ENCODE data around the gene TBC1D22A. TPM values are rescaled to one million over a fixed set of nuclear protein-coding genes. Genes with fewer than 3 reads are reported as not detected.

Gene TBC1D22A
- total and polyA plus RNA-seq, 2 donors = 11.8 to 25.7 TPM

GRCh38 chr22:46864314-46865051, 102.0 kb downstream of the TBC1D22A start:
- DNase-seq (ENCODE audit: low read depth in 6 of 9, low spot score in 9 of 9) = no peak
- 98% methylated on average over 10 of the region's 10 CpGs for WGBS

GRCh38 chr22:46865052-46865434, 102.6 kb downstream of the TBC1D22A start:
- no peak overlapping the region for H3K4me3 ChIP-seq (ENCODE audit: low read length in 2 of 2)
- no peaks in the 10 kb centered on the region for H3K4me1 ChIP-seq (ENCODE audit: control insufficient read depth in 2 of 2, insufficient read depth in 2 of 2, low read length in 2 of 2)
- H3K36me3 ChIP-seq (ENCODE audit: control insufficient read depth in 2 of 2, insufficient read depth in 2 of 2, low read length in 1 of 2) = peaks cover 2 to 12% of the 10 kb centered on the region in 2 donors
- H3K9me3 ChIP-seq (ENCODE audit: control insufficient read depth in 2 of 2, insufficient read depth in 1 of 2, low read length in 1 of 2) = no peaks in the 10 kb centered on the region
- no peaks in the 10 kb centered on the region for H3K27me3 ChIP-seq (ENCODE audit: control insufficient read depth in 2 of 2, insufficient read depth in 1 of 2, low read length in 1 of 2)
- WGBS = over 99% methylated on average over 3 of the region's 3 CpGs
- no peak overlapping the region for H3K27ac ChIP-seq (ENCODE audit: low read depth in 1 of 2, low read length in 1 of 2)
- DNase-seq (ENCODE audit: low read depth in 6 of 9, low spot score in 9 of 9) = no peak

More at GRCh38 chr22:46864314-46865051, 102.0 kb downstream of the TBC1D22A start:
- H3K9me3 ChIP-seq (ENCODE audit: control insufficient read depth in 2 of 2, insufficient read depth in 1 of 2, low read length in 1 of 2) = no peaks in the 10 kb centered on the region
- H3K36me3 ChIP-seq (ENCODE audit: control insufficient read depth in 2 of 2, insufficient read depth in 2 of 2, low read length in 1 of 2) = peaks cover 2 to 12% of the 10 kb centered on the region in 2 donors
- H3K4me3 ChIP-seq (ENCODE audit: low read length in 2 of 2) = no peak overlapping the region
- H3K27ac ChIP-seq (ENCODE audit: low read depth in 1 of 2, low read length in 1 of 2) = no peak overlapping the region
- no peaks in the 10 kb centered on the region for H3K27me3 ChIP-seq (ENCODE audit: control insufficient read depth in 2 of 2, insufficient read depth in 1 of 2, low read length in 1 of 2)
- no peaks in the 10 kb centered on the region for H3K4me1 ChIP-seq (ENCODE audit: control insufficient read depth in 2 of 2, insufficient read depth in 2 of 2, low read length in 2 of 2)

DNA sequence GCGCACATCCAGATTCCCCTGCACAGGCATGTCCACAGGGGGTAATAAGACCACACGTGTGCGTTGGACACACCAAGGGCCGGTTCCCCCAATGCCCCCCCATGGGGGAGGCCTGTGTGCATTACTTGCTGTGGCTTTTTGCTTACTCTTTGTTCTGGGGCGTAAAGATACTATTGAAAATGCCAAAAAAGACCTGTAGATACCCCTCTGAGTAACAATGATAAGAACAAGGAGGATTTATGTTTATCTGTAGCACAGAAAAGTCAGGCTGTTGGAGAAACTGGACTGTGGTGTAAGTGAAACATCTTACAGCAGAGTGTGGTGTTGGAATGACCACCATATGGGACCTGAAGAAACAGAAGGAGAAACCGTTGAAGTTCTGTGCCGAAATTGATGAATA, 103.2 kb downstream of the TBC1D22A start:
- Histone ChIP-seq H3K27ac (ENCODE audit: low read depth in 1 of 2, low read length in 1 of 2) (no peak overlapping the region), H3K27me3 (ENCODE audit: control insufficient read depth in 2 of 2, insufficient read depth in 1 of 2, low read length in 1 of 2) (no peaks in the 10 kb centered on the region), H3K36me3 (ENCODE audit: control insufficient read depth in 2 of 2, insufficient read depth in 2 of 2, low read length in 1 of 2) (peaks cover 2 to 12% of the 10 kb centered on the region in 2 donors), H3K4me1 (ENCODE audit: control insufficient read depth in 2 of 2, insufficient read depth in 2 of 2, low read length in 2 of 2) (no peaks in the 10 kb centered on the region), H3K4me3 (ENCODE audit: low read length in 2 of 2) (no peak overlapping the region), H3K9me3 (ENCODE audit: control insufficient read depth in 2 of 2, insufficient read depth in 1 of 2, low read length in 1 of 2) (no peaks in the 10 kb centered on the region)
- 98% methylated on average over 7 of the region's 7 CpGs for WGBS
- no peak for DNase-seq (ENCODE audit: low read depth in 6 of 9, low spot score in 9 of 9)

DNA sequence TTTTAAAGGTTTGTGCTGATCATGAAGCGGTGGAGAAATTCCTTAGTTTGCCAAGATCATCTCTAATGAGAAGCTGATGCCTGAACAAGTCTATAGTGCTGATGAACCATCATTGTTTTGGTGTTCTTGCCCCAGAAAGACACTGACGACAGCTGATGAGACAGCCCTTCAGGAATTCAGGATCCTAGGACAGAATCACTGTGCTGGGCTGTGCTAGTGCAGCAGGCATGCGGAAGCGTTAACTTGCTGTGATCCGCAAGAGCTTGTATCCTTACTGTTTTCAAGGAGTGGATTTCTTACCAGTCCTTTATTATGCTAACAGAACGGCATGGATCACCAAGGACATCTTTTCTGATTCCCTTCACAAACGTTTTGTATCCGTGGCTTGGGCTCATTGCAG, 104.1 kb downstream of the TBC1D22A start:
- Histone ChIP-seq H3K4me1 (ENCODE audit: control insufficient read depth in 2 of 2, insufficient read depth in 2 of 2, low read length in 2 of 2) (no peaks in the 10 kb centered on the region), H3K9me3 (ENCODE audit: control insufficient read depth in 2 of 2, insufficient read depth in 1 of 2, low read length in 1 of 2) (no peaks in the 10 kb centered on the region), H3K4me3 (ENCODE audit: low read length in 2 of 2) (no peak overlapping the region), H3K36me3 (ENCODE audit: control insufficient read depth in 2 of 2, insufficient read depth in 2 of 2, low read length in 1 of 2) (peaks cover 2 to 12% of the 10 kb centered on the region in 2 donors), H3K27me3 (ENCODE audit: control insufficient read depth in 2 of 2, insufficient read depth in 1 of 2, low read length in 1 of 2) (no peaks in the 10 kb centered on the region), H3K27ac (ENCODE audit: low read depth in 1 of 2, low read length in 1 of 2) (no peak overlapping the region)
- WGBS = 97% methylated on average over 8 of the region's 8 CpGs
- no peak for DNase-seq (ENCODE audit: low read depth in 6 of 9, low spot score in 9 of 9)

DNA sequence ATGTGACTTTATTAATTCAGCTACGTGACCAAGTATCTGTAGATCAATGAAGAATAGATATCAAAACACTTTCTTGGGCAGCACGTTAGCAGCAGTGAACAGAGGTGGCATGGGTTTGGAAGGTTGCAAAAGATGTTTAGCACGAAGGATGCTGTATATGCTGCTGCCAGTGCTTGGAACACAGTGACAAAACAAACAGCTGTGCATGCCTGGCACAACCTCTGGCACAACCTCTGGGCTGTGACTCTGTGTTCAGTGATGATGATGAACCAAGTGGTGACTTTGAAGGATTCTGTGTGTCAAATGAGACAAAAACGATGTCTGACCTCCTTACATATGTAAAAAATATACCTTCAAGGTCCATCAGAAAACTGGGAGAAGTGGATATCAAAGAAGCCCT, 104.7 kb downstream of the TBC1D22A start:
- Histone ChIP-seq H3K4me3 (ENCODE audit: low read length in 2 of 2) (no peak overlapping the region), H3K36me3 (ENCODE audit: control insufficient read depth in 2 of 2, insufficient read depth in 2 of 2, low read length in 1 of 2) (peaks cover 2 to 12% of the 10 kb centered on the region in 2 donors), H3K27ac (ENCODE audit: low read depth in 1 of 2, low read length in 1 of 2) (no peak overlapping the region), H3K9me3 (ENCODE audit: control insufficient read depth in 2 of 2, insufficient read depth in 1 of 2, low read length in 1 of 2) (no peaks in the 10 kb centered on the region), H3K27me3 (ENCODE audit: control insufficient read depth in 2 of 2, insufficient read depth in 1 of 2, low read length in 1 of 2) (no peaks in the 10 kb centered on the region), H3K4me1 (ENCODE audit: control insufficient read depth in 2 of 2, insufficient read depth in 2 of 2, low read length in 2 of 2) (no peaks in the 10 kb centered on the region)
- 97% methylated on average over 4 of the region's 4 CpGs for WGBS
- no peak for DNase-seq (ENCODE audit: low read depth in 6 of 9, low spot score in 9 of 9)

- no peak overlapping the region for H3K27ac ChIP-seq (ENCODE audit: low read depth in 1 of 2, low read length in 1 of 2)
- no peaks in the 10 kb centered on the region for H3K4me1 ChIP-seq (ENCODE audit: control insufficient read depth in 2 of 2, insufficient read depth in 2 of 2, low read length in 2 of 2)
- 97% methylated on average over 5 of the region's 5 CpGs for WGBS
- peaks cover 2 to 5% of the 10 kb centered on the region in 2 donors for H3K36me3 ChIP-seq (ENCODE audit: control insufficient read depth in 2 of 2, insufficient read depth in 2 of 2, low read length in 1 of 2)
- no peaks in the 10 kb centered on the region for H3K9me3 ChIP-seq (ENCODE audit: control insufficient read depth in 2 of 2, insufficient read depth in 1 of 2, low read length in 1 of 2)
- H3K27me3 ChIP-seq (ENCODE audit: control insufficient read depth in 2 of 2, insufficient read depth in 1 of 2, low read length in 1 of 2) = no peaks in the 10 kb centered on the region
- DNase-seq (ENCODE audit: low read depth in 6 of 9, low spot score in 9 of 9) = no peak
- H3K4me3 ChIP-seq (ENCODE audit: low read length in 2 of 2) = no peak overlapping the region
Observed at GRCh38 chr22:46869329-46869728, 106.9 kb downstream of the TBC1D22A start.

DNA sequence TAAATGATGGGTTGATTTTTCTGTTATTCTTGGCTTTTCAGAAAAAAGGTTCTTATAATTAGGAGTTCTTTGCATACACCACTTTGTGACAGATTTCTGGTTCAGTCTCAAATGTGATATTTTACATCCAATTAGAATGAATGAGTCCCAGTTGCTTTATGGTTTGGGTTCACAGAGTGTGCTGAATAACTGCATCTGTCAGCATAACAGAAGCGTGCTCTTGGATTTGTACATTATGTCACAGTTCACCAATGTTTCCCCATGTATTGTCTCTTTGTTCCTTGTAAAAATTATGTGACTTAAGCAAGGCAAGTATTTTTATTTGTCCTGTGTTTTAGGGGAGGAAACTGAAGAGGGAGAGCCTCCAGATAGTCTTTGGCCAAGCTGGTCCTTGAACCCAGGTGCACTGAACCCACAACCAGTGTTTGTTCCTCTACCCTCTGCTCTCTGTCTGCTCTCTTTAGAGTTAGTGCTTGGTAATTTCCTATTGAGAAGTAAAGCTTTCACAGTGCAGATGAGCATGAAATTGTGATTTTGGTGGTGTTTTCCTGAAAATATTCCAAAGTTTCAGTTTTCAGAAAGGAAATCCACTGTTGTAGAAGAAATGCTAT, 107.5 kb downstream of the TBC1D22A start:
- 97% methylated on average over 1 of the region's 1 CpG for WGBS
- Histone ChIP-seq H3K4me3 (ENCODE audit: low read length in 2 of 2) (no peak overlapping the region), H3K27ac (ENCODE audit: low read depth in 1 of 2, low read length in 1 of 2) (no peak overlapping the region), H3K27me3 (ENCODE audit: control insufficient read depth in 2 of 2, insufficient read depth in 1 of 2, low read length in 1 of 2) (no peaks in the 10 kb centered on the region), H3K36me3 (ENCODE audit: control insufficient read depth in 2 of 2, insufficient read depth in 2 of 2, low read length in 1 of 2) (peaks cover 0 to 2% of the 10 kb centered on the region in 2 donors), H3K4me1 (ENCODE audit: control insufficient read depth in 2 of 2, insufficient read depth in 2 of 2, low read length in 2 of 2) (no peaks in the 10 kb centered on the region), H3K9me3 (ENCODE audit: control insufficient read depth in 2 of 2, insufficient read depth in 1 of 2, low read length in 1 of 2) (no peaks in the 10 kb centered on the region)
- DNase-seq (ENCODE audit: low read depth in 6 of 9, low spot score in 9 of 9) = no peak

GRCh38 chr22:46871826-46872225, 109.4 kb downstream of the TBC1D22A start:
- no peaks in the 10 kb centered on the region for H3K4me1 ChIP-seq (ENCODE audit: control insufficient read depth in 2 of 2, insufficient read depth in 2 of 2, low read length in 2 of 2)
- H3K9me3 ChIP-seq (ENCODE audit: control insufficient read depth in 2 of 2, insufficient read depth in 1 of 2, low read length in 1 of 2) = no peaks in the 10 kb centered on the region
- no peak overlapping the region for H3K27ac ChIP-seq (ENCODE audit: low read depth in 1 of 2, low read length in 1 of 2)
- 97% methylated on average over 2 of the region's 2 CpGs for WGBS
- H3K27me3 ChIP-seq (ENCODE audit: control insufficient read depth in 2 of 2, insufficient read depth in 1 of 2, low read length in 1 of 2) = no peaks in the 10 kb centered on the region
- no peaks in the 10 kb centered on the region for H3K36me3 ChIP-seq (ENCODE audit: control insufficient read depth in 2 of 2, insufficient read depth in 2 of 2, low read length in 1 of 2)
- DNase-seq (ENCODE audit: low read depth in 6 of 9, low spot score in 9 of 9) = no peak
- no peak overlapping the region for H3K4me3 ChIP-seq (ENCODE audit: low read length in 2 of 2)

DNA sequence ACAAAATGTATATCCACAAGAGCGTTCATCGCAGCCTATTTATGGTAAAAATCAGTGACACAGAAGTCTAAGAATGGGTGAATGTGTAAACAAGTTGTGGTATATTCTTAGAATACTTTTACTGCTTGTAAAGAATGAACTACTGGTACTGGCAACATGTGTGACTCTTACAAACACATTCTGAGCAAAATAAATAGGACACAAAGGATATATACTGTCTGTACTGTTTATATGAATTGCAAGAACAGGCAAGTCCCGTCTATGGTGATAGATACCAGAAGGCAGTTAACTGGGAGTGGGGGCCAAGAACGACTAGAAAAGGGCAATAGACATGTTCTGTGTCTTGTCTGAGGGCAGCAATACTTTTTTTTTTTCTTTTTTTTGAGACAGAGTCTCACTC, 112.6 kb downstream of the TBC1D22A start:
- no peak overlapping the region for H3K4me3 ChIP-seq (ENCODE audit: low read length in 2 of 2)
- H3K4me1 ChIP-seq (ENCODE audit: control insufficient read depth in 2 of 2, insufficient read depth in 2 of 2, low read length in 2 of 2) = no peaks in the 10 kb centered on the region
- H3K27ac ChIP-seq (ENCODE audit: low read depth in 1 of 2, low read length in 1 of 2) = no peak overlapping the region
- no peaks in the 10 kb centered on the region for H3K36me3 ChIP-seq (ENCODE audit: control insufficient read depth in 2 of 2, insufficient read depth in 2 of 2, low read length in 1 of 2)
- H3K9me3 ChIP-seq (ENCODE audit: control insufficient read depth in 2 of 2, insufficient read depth in 1 of 2, low read length in 1 of 2) = no peaks in the 10 kb centered on the region
- no peak for DNase-seq (ENCODE audit: low read depth in 6 of 9, low spot score in 9 of 9)
- 97% methylated on average over 4 of the region's 4 CpGs for WGBS
- no peaks in the 10 kb centered on the region for H3K27me3 ChIP-seq (ENCODE audit: control insufficient read depth in 2 of 2, insufficient read depth in 1 of 2, low read length in 1 of 2)
